ENCODE data around the gene SH3BP4.

DNA sequence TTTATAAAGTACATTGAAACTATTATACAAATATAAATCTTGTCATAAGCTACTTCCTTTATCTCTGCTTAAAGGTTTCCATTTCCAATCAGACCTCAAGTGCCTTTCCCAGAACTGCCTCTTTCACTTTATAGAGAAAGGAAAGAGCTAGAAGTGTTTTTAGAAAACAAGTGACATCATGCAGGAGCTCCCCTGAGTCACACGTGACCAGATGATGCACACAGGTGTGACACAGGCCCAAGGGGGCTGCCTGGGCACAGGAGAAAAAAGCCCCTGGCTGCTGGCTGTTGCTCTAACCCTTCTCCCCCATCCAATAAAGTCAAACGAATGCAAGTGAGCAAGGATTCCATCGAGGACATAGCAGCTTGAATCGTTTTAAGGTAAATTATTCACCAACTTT, 21.4 kb upstream of the SH3BP4 start:
- TF ChIP-seq, protein P1, sequence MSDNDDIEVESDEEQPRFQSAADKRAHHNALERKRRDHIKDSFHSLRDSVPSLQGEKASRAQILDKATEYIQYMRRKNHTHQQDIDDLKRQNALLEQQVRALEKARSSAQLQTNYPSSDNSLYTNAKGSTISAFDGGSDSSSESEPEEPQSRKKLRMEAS (IDR thresholded peaks at IDR 0.05), result no peak
- TF ChIP-seq, protein P2, sequence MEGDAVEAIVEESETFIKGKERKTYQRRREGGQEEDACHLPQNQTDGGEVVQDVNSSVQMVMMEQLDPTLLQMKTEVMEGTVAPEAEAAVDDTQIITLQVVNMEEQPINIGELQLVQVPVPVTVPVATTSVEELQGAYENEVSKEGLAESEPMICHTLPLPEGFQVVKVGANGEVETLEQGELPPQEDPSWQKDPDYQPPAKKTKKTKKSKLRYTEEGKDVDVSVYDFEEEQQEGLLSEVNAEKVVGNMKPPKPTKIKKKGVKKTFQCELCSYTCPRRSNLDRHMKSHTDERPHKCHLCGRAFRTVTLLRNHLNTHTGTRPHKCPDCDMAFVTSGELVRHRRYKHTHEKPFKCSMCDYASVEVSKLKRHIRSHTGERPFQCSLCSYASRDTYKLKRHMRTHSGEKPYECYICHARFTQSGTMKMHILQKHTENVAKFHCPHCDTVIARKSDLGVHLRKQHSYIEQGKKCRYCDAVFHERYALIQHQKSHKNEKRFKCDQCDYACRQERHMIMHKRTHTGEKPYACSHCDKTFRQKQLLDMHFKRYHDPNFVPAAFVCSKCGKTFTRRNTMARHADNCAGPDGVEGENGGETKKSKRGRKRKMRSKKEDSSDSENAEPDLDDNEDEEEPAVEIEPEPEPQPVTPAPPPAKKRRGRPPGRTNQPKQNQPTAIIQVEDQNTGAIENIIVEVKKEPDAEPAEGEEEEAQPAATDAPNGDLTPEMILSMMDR (IDR thresholded peaks at IDR 0.05), result no peak
- TF ChIP-seq POLR2A (IDR thresholded peaks at IDR 0.05; ENCODE audit: low read length) (no peak), POLR2AphosphoS2 (conservative IDR thresholded peaks at IDR 0.05; ENCODE audit: low read length) (no peak), RFX5 (IDR thresholded peaks at IDR 0.05) (no peak), USF2 (IDR thresholded peaks at IDR 0.05) (no peak), HMGXB4 (CRISPR knock-in tag; IDR thresholded peaks at IDR 0.05; ENCODE audit: borderline replicate concordance) (no peak)

All from A549 (cell line).